Adrenal gland (tissue), 12 donors: ENCODE data around the gene CDH3. TPM values are rescaled to one million over a fixed set of nuclear protein-coding genes. Genes with fewer than 3 reads are reported as not detected.

Experiments
- DNase-seq, 7 donors: peaks; one replicate each; pipeline ENCODE4 v3.0.0-alpha.2; 2019 to 2020
- H3K27ac ChIP-seq, 5 donors: fragments of 200-600 bp; sonication (generic) in 4 of 5; 1 replicate in 3 of 5; 2 replicates in 2 of 5; pipeline versions ENCODE4 v1.5.1 to v1.8.0; 2016 to 2020; ENCODE audit warnings: mild to moderate bottlenecking in 1 of 5
- H3K27me3 ChIP-seq: fragments of 200-600 bp; 2 replicates; pipeline ENCODE4 v1.8.0; 2021
- H3K36me3 ChIP-seq, 2 donors: fragments of 200-600 bp; replicated peaks in 1 of 2; 1 replicate in 1 of 2; 2 replicates in 1 of 2; pipeline versions ENCODE4 v1.5.1 to v1.8.0; 2018 to 2022
- H3K4me1 ChIP-seq, 2 donors: fragments of 200-600 bp; replicated peaks in 1 of 2; 1 replicate in 1 of 2; 2 replicates in 1 of 2; pipeline versions ENCODE4 v1.5.1 to v1.8.0; 2018 to 2021
- H3K4me3 ChIP-seq, 4 donors: fragments of 200-600 bp; sonication (generic) in 3 of 4; one replicate each; pipeline ENCODE4 v1.5.1; 2016 to 2018
- H3K9me3 ChIP-seq, 3 donors: fragments of 200-600 bp; sonication (generic) in 1 of 3; replicated peaks in 1 of 3; 1 replicate in 2 of 3; 2 replicates in 1 of 3; pipeline versions ENCODE4 v1.5.1 to v1.8.0; 2016 to 2021
- CTCF ChIP-seq, 6 experiments: fragments of 450-650 bp in 4 of 6; fragments of 200-600 bp in 2 of 6; sonication (generic) in 1 of 6; IDR thresholded peaks; 1 replicate in 5 of 6; 2 replicates in 1 of 6; pipeline versions ENCODE4 v1.5.1 to v1.8.0; 2016 to 2021; ENCODE audit warnings: antibody characterized with exemption in 6 of 6, mild to moderate bottlenecking in 2 of 6, moderate library complexity in 1 of 6
- POLR2A ChIP-seq, 2 donors: fragments of 450-650 bp; IDR thresholded peaks; one replicate each; pipeline ENCODE4 v1.6.1; 2017; ENCODE audit warnings: antibody characterized with exemption in 2 of 2, mild to moderate bottlenecking in 2 of 2, moderate library complexity in 1 of 2
- WGBS, 4 donors: extraction: QIAGEN DNeasy Blood & Tissue Kit in 2 of 4; methylation state at CpG; one replicate each; pipeline versions ENCODE4 v1.1.5 to v1.1.7; 2013 to 2017; 5-methylcytosine and 5-hydroxymethylcytosine counted together
- intact Hi-C, 2 donors: fragments of 100-400 bp; cut with DNase I; formaldehyde crosslinking; loops; one replicate each; pipeline versions ENCODE4 v1.14.1 to v1.15.0; 2022 to 2023
- polyA plus RNA-seq, 3 donors: library from polyadenylated mRNA; stranded (reverse); fragments of 200-250 nt in 2 of 3; fragments of 350-450 nt in 1 of 3; fragmentation: Illumina TruSeq in 1 of 3; extraction: RNeasy Lipid Tissue Mini Kit (QIAGEN cat#74804) in 1 of 3; gene quantifications; one replicate each; pipeline ENCODE4 v1.2.3, GENCODE V29; 2013 to 2014
- total RNA-seq, 9 donors: library from RNA; depleted of rRNA in 4 of 9; stranded (reverse); fragments of >200 nt in 4 of 9; fragments of 120-200 nt in 1 of 9; fragmentation: NEBNext Ultra II Directional in 1 of 9; extraction: Animal tissue kit (Norgen Biotek cat#: 25700) in 1 of 9; gene quantifications; one replicate each; pipeline versions ENCODE4 v1.1.0 to v1.2.4, GENCODE V29; 2013 to 2023
- donor health status: healthy with polysubstance abuse.
- donor health status: Bipolar disorder and iron deficiency.
- donor health status: DM: yes; HTN: yes; CAD: no.
- donor health status: DM: no; HTN: no; CAD: no.
- donor health status: DM: no; HTN: no; CAD: no.
- donor health status: DM: yes; HTN: yes; CAD: no.

Gene CDH3
- total and polyA plus RNA-seq, 12 donors: 0.16 to 3.3 (median 1.0) TPM; not detected in 1

GRCh38 chr16:68643227-68643626 lies 1.9 kb upstream of the CDH3 start:
- 77 to 89% (median 80%) methylated on average over 6 to 13 of the region's 13 CpGs for WGBS, 4 donors
- Histone ChIP-seq H3K4me1 (peaks cover 0 to 7% of the 10 kb centered on the region in 2 donors), H3K4me3 (no peak overlapping the region), H3K27ac (no peak overlapping the region), H3K27me3 (peaks cover 42% of the 10 kb centered on the region), H3K9me3 (no peaks in the 10 kb centered on the region), H3K36me3 (no peaks in the 10 kb centered on the region)
- DNase-seq: no peak
- intact Hi-C loops: no loop called here
- TF ChIP-seq CTCF (IDR thresholded peaks at IDR 0.05) (no peak), POLR2A (IDR thresholded peaks at IDR 0.05) (no peak)

- no peak for TF ChIP-seq POLR2A (IDR thresholded peaks at IDR 0.05)
- no peak for TF ChIP-seq CTCF (IDR thresholded peaks at IDR 0.05)
- no peak overlapping the region for H3K4me3 ChIP-seq
- no peak overlapping the region for H3K27ac ChIP-seq
- no peaks in the 10 kb centered on the region for H3K9me3 ChIP-seq
- H3K36me3 ChIP-seq: no peaks in the 10 kb centered on the region
- peaks cover 46% of the 10 kb centered on the region for H3K27me3 ChIP-seq
- WGBS, 4 donors: 51 to 63% (median 55%) methylated on average over 10 of the region's 10 CpGs
- intact Hi-C loops: no loop called here
- DNase-seq: no peak
- peaks cover 0 to 7% of the 10 kb centered on the region in 2 donors for H3K4me1 ChIP-seq
These were observed 1.3 kb upstream of the CDH3 start for GRCh38 chr16:68643847-68644246.

GRCh38 chr16:68644296-68644695 lies 814 bp upstream of the CDH3 start:
- DNase-seq: no peak
- WGBS, 4 donors: 43 to 57% (median 44%) methylated on average over 17 of the region's 17 CpGs
- TF ChIP-seq POLR2A (IDR thresholded peaks at IDR 0.05) (no peak), CTCF (IDR thresholded peaks at IDR 0.05) (no peak)
- Histone ChIP-seq H3K4me3 (no peak overlapping the region), H3K36me3 (no peaks in the 10 kb centered on the region), H3K9me3 (no peaks in the 10 kb centered on the region), H3K27ac (no peak overlapping the region), H3K27me3 (peaks cover 46% of the 10 kb centered on the region), H3K4me1 (peaks cover 0 to 7% of the 10 kb centered on the region in 2 donors)
- intact Hi-C loops: no loop called here

- intact Hi-C loops: no loop called here
- no peak for DNase-seq
- 2 to 4% (median 4%) methylated on average over 33 to 66 of the region's 66 CpGs for WGBS, 4 donors
These were observed 631 bp downstream of the CDH3 start for GRCh38 chr16:68645494-68646388.

More at GRCh38 chr16:68645494-68646388, 631 bp downstream of the CDH3 start:
- TF ChIP-seq CTCF (IDR thresholded peaks at IDR 0.05) (no peak), POLR2A (IDR thresholded peaks at IDR 0.05) (no peak)
- Histone ChIP-seq H3K4me3 (peak overlapping the region in 1 of 4 donors; percentile 36), H3K27me3 (peaks cover 46% of the 10 kb centered on the region), H3K27ac (no peak overlapping the region), H3K36me3 (no peaks in the 10 kb centered on the region), H3K9me3 (no peaks in the 10 kb centered on the region), H3K4me1 (peaks cover 0 to 7% of the 10 kb centered on the region in 2 donors)
